ENCODE results near the gene XYLT1.

XYLT1 gene

DNA sequence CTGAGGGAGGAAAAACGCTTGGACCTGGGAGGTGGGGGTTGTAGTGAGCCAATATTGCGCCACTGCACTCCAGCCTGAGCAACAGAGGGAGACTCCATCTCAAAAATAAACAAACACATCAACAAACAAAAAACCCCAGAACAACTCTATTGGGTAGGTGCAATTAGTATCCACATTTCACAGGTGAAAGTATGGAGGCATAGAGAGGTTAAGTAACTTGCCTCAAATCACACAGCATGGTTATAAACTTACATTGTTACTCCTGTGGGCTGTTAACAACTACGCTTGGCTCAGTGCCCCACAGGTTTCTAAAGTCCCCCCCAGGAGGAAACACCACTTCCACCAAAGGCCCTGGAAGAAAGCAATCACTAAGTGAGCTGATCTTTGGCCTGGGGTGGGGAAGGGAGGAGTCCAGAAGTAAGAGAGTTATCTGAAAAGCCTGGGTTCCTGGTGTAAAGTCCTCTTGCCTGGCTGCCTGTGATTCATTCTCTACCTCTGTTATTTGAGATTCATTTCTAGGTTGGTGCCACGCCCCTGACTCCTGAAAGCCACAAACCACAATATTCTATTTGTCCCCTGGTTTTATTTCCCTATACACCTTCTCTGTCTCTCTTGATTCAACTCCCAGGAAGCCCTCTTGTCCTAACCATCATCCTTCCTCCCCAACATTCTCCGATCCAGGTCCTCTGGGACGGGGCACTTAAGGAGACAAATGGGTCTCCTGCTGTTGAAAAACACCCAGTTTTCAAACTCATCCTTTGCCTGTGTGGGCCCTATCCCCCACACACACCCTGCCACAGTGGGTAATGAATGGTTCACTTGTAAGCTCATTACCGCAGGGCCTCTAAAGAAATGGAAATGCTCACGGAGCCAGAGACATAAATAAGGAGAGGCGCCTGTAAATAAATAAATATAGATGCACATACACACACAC lies 195.4 kb downstream of the XYLT1 start:
- DNase-seq, result no peak

DNA sequence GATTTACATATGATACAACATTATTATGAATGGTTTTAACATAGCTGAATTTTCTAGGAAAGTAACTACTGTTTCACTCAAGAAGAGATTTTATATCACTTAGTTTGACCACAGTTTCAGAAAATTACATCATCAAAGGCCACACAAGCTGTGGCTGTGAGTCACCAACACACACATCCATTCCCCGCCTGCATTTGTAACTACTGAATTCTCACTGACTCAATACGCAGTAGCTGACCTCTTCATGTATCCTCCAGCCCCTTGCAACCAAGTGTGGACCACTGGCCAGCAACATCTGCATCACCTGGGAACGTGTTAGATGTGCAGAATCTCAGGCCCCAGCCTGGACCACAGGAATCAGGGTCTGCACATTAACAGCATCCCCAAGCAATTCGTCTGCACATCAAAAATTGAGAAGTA lies 197.6 kb downstream of the XYLT1 start:
- peak; percentile 74 for DNase-seq

DNA sequence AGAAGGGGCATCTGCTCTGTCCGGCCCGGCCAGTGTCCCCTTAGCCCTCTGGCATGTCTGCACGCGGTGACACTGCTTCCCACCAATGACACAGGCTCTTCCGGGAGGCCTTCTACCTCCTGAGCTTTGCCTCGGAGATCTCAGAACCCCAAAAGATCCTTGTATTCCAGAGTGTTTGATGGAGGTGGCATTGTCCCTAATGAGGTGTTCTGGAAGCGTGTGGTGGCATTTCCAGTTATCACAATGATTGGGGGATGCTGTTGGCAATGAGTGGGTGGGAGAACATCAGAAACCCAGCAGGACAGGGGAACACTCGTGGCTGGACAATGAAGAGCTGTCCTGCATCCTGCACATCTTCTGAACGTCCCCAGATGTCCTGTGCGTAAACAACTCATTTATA lies 198.0 kb downstream of the XYLT1 start:
- DNase-seq, result no peak

DNA sequence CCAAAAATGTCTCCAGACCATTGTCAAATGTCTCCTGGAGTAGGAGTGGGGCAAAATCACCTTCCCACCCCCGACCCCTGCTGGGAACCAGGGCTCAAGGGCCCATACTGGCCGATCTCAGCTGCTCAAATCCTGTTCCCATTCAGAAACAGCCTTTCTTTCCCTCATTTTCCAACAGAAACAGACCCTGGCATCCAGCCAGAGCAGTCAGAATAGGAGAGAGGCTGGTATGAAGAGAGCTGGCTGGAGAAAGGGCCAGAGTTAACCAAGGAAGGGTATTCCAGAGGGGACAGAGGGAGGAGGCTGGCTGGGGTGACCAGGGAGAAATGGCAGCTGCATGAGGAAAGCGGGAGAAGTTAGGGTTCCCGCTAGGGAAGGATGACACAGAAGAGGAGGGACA lies 199.1 kb downstream of the XYLT1 start:
- no peak for DNase-seq

DNA sequence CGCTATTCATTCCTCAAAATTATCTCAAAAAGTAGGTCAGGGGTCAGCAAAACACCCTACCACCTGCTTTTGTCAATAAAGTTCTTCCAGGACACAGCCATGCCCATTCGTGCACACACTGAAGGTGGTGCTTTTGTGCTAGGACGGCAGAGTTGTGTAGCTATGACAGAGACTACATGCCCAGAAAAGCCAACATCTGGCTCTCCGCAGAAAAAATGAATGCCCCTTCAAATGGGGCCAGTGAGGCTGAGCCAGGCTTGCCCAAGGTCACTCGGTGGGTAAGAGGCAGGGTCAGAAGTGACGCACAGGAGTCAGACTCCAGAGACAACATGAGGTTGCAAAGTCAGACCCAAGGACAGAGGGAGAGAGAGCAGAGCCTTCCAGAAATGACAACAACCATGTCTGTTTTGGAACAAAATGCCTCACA lies 200.1 kb downstream of the XYLT1 start:
- DNase-seq, result no peak

DNA sequence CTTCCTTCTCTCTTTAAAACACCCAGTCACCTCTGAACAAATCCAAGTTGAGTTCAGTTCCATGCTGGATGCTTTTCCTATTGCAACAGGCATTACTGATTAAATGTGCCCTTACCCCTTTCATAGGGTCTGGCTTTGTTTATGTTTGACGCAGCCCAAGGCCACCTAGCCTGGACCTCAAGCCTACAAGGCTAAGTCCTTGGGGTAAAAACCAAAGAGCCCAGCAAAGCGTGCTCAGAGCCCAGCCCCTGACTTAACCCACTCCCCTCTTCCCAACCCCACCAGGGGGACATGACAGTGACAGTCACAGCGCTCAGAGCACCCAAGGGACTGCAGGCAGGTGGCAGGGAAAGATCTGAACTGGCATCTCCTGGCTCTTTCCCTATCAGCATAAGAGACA lies 200.6 kb downstream of the XYLT1 start:
- no peak for DNase-seq

DNA sequence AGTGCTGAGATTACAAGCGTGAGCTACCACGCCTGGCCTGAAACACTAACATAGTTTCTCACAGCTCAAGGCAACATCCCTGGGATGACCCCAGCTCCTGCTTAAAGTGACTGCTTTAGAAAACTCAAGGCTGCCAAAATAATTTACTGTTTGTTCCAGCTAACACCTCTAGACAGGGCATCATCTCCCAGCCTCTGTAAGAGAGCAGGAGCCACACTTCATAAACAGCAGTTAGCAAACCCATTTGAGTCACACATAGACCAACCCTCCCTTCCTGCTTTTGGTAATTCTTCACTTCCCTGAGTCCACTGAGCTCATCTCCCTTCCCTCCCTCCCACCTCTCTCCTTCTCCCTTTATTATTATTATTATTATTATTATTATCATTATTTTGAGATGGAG lies 201.3 kb downstream of the XYLT1 start:
- no peak for DNase-seq

DNA sequence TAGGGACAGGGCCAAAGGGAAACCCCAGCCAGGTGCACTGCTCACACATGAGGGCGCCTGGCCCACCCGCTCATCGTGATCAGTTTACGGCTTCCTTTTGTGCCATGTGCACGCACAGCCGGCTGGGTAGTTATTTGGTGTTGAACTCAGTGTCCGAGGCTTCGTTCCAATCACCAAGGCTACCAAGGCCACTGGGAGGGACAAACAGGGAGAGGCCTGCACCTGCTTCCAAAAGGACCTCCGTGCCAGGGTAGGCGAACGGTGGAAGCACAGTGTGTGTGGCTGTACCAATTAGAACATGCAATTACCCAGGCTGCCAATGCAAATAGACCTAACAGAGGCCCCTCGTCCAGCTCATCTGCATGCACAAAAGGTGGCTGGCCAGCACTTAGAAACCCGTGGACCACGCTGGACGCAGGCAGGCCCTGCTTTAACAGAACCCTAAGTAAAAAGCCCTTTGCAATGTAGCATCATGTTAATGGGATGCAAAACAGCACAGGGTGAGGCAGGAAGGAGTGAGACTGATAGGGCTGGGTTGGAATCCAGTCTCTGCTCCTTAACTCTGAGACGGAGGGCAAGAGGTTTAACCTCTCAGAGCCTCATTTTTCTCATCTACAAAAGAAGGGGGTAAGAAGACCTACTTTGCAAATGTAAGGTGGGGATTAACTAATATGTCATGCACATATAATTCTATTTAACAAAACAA lies 204.0 kb downstream of the XYLT1 start:
- no peak for DNase-seq

DNA sequence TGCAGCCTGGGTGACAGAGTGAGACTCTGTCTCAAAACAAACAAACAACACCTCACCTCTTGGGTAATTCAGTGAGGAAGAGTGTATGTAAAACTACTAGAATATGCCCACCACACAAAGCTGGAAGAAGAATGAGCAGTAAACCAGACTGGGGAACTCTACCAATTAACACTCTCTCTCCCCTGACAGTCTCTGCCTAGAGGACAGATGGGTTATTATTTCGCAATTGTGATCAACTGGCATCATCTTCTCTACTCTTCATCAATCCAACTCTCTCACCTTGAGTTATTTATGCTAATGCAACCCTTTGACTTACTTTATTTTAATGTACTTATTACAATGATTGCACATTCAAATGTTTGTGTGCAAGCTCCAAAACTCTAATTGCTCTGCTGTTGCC lies 205.6 kb downstream of the XYLT1 start:
- no peak for DNase-seq

DNA sequence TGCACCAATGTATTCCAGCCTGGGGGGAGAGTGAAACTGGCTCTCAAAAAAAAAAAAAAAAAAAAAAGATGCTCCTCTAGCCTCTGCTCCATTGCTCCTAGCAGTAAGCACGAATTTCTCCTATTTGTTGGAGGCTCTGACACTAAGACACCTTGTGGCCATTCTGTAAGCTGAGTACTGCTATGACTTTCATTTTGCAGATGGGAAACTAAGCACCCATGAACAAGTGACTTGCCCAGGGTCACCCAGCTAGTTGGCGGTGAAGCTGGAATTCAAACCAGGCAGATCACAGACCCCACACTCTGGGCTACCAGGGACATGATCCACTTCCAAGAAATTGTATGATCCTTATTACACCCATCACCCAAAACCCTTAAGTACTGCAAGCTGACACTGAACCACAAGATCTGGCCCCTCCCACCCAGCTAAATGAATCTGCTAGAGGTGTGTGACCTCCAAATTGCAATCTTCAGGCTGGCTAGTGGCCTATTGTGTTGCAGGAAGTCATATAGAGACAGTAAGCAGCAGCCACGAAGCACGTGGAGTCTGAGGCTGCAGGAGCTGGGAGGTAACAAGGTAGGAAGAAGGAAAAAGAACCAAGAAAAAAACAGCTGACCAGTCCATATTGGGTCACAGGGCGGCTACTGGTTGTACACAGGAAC lies 209.4 kb downstream of the XYLT1 start:
- DNase-seq, result no peak

DNA sequence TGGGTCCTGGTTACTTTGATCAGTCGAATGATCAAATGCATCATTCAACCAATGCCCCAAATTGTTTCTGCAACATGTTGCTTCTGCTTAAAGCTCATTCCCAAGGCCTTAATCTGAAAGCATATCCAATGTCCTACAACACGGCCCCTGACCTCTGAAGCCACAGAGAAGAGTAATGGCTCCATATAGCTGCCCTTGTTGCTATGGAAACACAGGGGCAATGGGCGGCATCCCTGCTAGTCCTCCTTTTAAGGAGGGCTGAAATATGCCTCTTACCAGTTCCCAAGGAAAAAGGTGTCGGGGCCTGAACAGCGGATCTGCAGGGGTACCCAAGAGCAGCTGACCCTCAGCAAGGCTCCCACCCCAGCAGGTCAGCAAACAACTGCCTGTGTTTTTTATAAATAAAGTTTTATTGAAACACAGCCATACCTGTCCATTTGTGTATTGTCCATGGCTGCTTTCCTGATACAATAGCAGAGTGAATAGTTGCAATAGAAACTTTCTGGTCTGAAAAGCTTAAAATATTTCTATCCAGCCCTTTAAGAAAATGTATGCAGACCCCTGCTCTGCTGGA lies 210.4 kb downstream of the XYLT1 start:
- no peak for DNase-seq

DNA sequence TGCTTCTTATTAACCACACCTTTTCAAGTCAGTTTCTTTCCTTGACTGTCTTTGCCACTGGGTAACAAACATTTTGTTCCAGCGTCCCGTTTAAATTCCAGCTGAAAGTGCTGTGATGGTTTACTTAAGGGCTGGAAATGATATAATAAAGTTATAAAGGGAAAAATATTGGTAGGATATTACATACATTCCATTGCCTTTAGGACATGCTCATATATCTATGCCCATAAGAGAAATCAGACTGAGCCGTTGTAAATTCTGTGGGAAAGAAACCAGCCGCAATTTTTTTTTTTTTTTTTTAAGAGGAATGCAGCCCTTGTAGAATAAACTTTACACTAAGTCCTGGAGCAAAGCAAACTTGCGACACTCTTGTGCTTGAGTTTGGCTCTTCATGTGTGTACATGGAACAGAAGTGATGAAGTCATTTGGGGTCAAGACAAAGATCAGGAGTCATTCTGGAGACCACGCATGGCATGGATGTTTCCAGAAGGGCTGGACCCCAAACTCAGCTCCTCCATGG lies 210.9 kb downstream of the XYLT1 start:
- DNase-seq, result no peak

DNA sequence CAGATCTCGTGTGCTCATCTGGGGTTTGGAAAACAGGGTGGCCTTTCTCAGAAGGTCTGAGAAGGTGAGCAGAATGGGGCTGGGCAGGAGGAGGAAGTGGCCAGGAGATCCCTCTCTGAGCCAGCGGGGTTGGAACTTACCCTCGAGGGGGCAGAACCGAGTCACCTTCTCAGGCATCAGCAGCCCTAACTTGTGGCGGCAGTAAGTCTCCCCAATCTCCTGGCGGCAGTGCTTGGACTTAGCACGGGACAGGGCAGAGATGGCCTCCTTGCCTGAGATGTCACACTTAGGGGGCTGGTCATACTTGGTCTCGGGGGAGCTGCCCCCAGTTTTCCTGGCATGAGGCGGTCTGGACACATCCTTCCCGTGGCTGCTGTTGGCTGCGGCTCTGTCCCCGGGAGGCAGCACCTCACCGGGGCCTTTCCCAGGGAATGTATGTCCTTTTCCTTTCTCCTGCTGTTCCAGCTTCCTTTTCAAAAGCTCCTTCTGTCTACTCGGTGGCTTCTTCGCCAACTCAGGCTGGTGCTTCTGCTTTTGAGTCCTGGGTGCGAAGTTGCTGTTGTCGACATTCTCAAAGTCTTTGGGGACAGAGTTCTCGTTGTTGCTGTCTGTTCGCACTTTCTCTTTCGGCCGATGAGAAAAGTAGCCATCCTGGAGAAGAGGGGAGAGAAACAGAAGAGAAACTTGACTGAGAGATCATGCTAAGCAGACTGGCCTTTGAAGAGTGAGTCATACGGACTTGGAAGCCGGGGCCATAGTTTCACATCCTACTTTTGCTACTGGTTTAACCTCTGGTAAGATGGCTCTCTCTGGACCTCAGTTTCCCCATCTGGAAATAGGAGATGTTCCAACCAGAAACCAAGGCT lies 211.7 kb downstream of the XYLT1 start:
- no peak for DNase-seq

DNA sequence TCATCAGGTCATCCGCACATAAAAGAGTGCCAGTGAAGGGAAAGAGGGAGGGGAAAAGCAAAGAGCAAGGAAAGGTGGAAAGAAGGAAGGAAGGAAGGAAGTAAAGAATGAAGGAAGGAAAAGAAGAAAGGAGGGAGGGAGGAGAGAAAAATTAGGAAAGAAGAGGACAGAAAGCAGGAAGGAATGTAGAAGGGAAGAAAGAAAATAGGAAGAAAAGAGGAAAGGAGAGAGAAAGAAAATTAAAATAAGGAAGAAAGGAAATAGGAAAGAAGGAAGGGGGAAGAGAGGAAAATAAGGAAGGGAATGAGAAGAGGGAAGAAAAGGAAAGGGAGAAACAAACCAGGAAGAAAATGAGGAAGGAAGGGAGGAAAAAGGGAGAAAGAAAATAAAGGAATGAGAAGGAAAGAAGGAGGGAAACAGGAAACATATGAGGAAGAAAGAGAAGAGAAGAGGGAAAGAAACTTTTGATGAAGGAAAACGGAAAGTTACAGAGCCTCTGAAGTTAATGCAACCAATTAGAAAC lies 212.6 kb downstream of the XYLT1 start:
- DNase-seq, result no peak

DNA sequence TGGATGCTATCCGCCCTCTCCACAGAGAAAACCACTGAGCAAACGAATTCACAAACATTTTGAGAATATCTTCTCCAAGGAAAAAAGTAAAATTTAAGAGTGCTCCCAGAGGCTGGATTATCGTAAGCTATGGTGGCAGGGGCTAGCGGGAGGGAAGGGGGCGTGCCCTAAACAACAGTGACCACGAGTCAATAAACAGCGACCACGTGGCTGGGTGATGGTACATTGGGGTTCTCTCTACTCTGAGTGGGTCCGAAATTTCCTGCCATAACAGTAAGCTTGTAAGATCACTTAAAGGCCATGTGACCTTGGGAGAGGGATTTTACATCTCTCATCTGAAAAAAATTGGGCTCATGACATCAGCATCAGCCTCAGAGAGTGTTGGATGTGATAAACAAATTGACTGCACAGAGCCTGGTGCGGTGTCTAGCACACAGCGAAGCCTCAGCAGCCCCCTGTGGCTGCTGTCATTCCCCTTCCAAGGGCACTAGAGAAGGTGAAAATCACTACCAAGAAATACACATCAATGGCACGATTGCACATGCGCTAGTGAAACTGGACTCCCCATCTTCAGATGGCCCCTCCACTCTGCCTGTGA lies 213.2 kb downstream of the XYLT1 start:
- DNase-seq, result no peak

DNA sequence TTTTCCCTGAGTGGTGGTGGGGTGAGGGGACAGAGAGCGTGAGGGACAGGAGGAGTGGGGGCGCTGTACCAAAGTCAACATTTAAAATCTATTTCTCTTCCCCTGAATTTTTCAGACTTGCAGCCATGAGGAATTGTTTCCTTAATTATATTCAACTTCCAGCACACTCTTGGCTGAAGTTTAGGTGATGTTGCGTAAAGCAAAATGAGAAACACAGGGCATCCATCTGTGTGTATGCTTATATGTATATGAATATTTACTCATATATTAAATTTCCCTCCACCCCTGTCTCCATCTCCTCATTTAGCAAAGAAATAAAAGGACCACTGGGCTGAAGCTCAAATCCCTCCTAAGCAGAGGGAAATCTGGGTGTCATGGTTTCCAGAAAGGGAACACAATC lies 218.1 kb downstream of the XYLT1 start:
- DNase-seq, result no peak

DNA sequence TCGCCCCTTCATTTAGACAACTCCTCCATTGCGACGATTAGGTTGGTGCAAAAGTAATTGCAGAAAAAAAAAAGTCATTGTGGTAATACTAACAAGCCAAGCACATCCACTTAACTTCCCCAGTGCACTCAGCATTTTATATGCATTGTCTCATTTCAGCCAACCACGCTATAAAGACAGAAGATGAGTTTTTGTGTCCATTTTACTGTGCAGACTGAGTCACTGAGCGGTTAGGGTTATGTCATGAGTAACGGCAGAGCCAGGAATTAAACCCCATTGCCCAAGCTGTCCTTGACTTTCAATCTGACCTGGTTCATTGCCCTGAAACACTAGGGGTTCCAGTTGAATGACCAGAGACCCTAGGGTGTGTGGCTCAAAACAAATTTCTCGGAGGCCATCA lies 218.7 kb downstream of the XYLT1 start:
- no peak for DNase-seq

DNA sequence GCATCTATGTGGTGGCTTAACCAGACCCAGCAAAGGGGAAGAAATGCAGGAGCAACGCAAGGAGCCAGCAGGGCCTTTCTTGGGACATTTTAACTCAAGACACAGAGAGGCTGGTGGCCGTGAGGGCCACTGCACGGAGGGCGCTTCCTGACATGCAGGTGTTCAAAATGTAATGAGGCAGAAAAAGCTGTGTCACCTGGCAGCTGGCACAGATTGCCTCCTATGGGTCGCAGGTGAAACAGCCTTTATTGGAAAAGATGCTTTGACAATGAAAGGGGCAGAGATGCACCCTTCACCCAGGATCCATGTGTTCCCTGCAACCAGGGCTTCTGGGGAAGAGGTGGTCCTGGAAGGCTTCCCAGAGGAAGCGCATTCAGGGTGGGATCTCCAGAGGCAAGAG lies 219.3 kb downstream of the XYLT1 start:
- no peak for DNase-seq

DNA sequence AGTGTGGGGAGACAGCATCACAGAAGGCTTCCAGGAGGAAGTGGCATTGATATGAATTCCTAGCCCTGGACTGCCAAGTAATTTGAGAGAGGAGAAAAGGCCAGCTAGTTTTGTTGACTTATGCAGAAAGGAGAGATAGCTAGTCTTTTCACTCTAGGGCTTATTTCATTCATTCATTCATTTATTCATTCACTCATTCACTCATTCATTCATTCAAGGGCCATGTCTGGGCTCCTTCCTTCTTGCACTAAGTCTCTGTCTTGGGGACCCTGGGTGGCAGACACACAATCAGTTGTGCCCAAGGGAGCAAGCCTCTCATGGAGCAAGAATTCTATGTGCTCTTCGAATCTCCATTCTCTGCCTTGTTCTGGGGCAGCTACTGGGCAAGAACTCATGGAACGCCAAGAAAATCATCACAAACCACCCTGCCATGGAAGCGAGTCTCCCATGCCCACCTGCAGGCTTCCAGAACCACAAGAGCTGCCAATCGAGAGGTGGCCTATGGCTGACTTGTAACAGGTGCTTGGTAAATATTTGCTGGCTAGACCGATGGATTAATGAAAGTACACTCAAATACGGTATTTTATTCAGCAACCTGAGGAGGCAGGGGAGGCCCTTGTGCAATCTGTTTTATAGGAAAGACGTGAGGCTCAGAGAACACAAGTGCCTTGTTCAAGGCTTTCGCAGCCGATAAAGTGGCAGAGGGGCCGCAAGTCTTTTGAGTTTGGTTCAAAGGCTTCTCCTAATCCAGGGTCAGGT lies 223.6 kb downstream of the XYLT1 start:
- DNase-seq, result no peak

DNA sequence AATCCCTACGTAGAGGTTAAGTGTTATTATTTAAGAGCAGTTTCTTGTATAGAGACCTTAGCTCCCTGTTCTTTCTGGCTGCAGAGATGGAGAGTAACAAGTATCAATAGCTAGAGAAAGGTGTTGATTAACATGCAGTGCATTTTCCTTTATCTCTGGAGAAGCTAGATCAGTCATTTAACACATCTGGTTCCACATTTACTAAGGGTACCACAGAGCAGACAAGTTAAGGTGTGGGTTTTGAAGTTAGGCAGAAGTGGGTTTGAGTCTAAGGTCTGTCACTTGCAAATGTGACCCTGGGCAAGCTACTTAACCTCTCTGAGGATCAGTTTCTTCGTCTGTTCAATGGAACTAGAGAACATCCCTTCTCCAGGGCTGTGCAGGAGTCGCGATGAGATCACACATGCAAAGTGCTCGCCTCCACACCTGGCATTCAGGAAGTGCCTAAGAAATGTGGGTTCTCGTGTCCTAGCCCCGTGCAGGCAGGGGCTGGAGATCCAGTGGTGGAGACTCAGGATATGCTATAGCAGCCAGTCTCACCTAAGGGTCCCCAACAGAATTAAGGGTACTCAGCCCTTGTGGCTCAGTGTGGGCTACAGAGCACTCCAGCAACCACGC lies 224.4 kb downstream of the XYLT1 start:
- DNase-seq, result no peak

All from activated CD8-positive, alpha-beta memory T cell treated with anti-CD3 and anti-CD28 coated beads for 24 hours (primary cell).